CD4-positive, CD25-positive, alpha-beta regulatory T cell (primary cell): ENCODE data around the gene FLYWCH1. TPM values are rescaled to one million over a fixed set of nuclear protein-coding genes. Genes with fewer than 3 reads are reported as not detected.
"Not testable (repeated sequence)": the region's sequence is repeated elsewhere in the genome, so short reads cannot be mapped to it uniquely, and the experiment has no call there.

Experiments used
- ATAC-seq, 2 donors: fragments of 150-1000 bp; cut with Tn5 transposase; one replicate each; pipeline ENCODE4 v1.10.0; 2021; ENCODE audit warnings: low read depth in 2 of 2, moderate number of reproducible peaks in 2 of 2, moderate library complexity in 1 of 2
- DNase-seq, 3 donors: peaks; one replicate each; pipeline versions ENCODE4 v3.0.0 to v3.0.0-alpha.2; 2012 to 2022; ENCODE audit warnings: mixed read lengths in 1 of 3
- H3K27ac ChIP-seq: one replicate; pipeline ENCODE4 v1.7.0; 2013; ENCODE audit warnings: mild to moderate bottlenecking, low read length; ENCODE audit not compliant: insufficient read depth, poor library complexity, severe bottlenecking
- H3K27me3 ChIP-seq: one replicate; pipeline ENCODE4 v1.7.0; 2013; ENCODE audit warnings: low read length; ENCODE audit not compliant: control insufficient read depth, insufficient read depth
- H3K36me3 ChIP-seq: one replicate; pipeline ENCODE4 v1.7.0; 2013; ENCODE audit warnings: mild to moderate bottlenecking, low read length, moderate library complexity; ENCODE audit not compliant: control insufficient read depth, insufficient read depth
- H3K4me1 ChIP-seq: 2 replicates; pipeline ENCODE4 v1.7.0; 2013; ENCODE audit warnings: mild to moderate bottlenecking, low read length; ENCODE audit not compliant: insufficient read depth, control insufficient read depth, poor library complexity, severe bottlenecking
- H3K4me3 ChIP-seq: one replicate; pipeline ENCODE4 v1.7.0; 2013; ENCODE audit warnings: low read depth, mild to moderate bottlenecking, low read length, moderate library complexity
- H3K9me3 ChIP-seq, 2 experiments: 1 replicate in 1 of 2; 2 replicates in 1 of 2; pipeline ENCODE4 v1.7.0; 2013; ENCODE audit warnings: low read length in 2 of 2, mild to moderate bottlenecking in 1 of 2, moderate library complexity in 1 of 2; ENCODE audit not compliant: control insufficient read depth in 2 of 2
- H3K27ac Mint-ChIP-seq, 3 donors: one replicate each; pipeline ENCODE4 v1.8.0; 2020 to 2022; ENCODE audit warnings: mild to moderate bottlenecking in 3 of 3, mixed read lengths in 3 of 3, moderate library complexity in 2 of 3
- H3K27me3 Mint-ChIP-seq: one replicate; pipeline ENCODE4 v1.8.0; 2022; ENCODE audit warnings: mild to moderate bottlenecking, mixed read lengths
- H3K36me3 Mint-ChIP-seq: one replicate; pipeline ENCODE4 v1.8.0; 2020; ENCODE audit warnings: mixed read lengths
- H3K4me1 Mint-ChIP-seq, 4 donors: one replicate each; pipeline ENCODE4 v1.8.0; 2020 to 2022; ENCODE audit warnings: mixed read lengths in 4 of 4, mild to moderate bottlenecking in 1 of 4
- H3K4me3 Mint-ChIP-seq, 4 donors: one replicate each; pipeline ENCODE4 v1.8.0; 2020 to 2022; ENCODE audit warnings: mild to moderate bottlenecking in 4 of 4, mixed read lengths in 4 of 4, moderate library complexity in 3 of 4
- H3K9me3 Mint-ChIP-seq, 7 donors: one replicate each; pipeline ENCODE4 v1.8.0; 2020 to 2022; ENCODE audit warnings: mixed read lengths in 7 of 7, mild to moderate bottlenecking in 3 of 7, moderate library complexity in 2 of 7
- polyA plus RNA-seq, 4 donors: library from polyadenylated mRNA; unstranded; fragments of 300-500 nt; fragmentation: Illumina TruSeq; gene quantifications; one replicate each; pipeline ENCODE4 v1.2.3, GENCODE V29; 2021
- total RNA-seq: library from RNA; stranded (reverse); gene quantifications from one replicate; pipeline ENCODE4 v1.2.3, GENCODE V29; 2022

Gene FLYWCH1
- total and polyA plus RNA-seq, 5 donors from 2014 or later: 6.6 to 74.8 (median 13.1) TPM

- Histone ChIP-seq H3K4me1 (peaks cover 34% of the 10 kb centered on the region), H3K27ac (peak overlapping the region; percentile 5)
- not testable (repeated sequence) for H3K4me3 ChIP-seq, H3K27me3 Mint-ChIP-seq, H3K27me3 ChIP-seq, H3K36me3 ChIP-seq, ATAC-seq, H3K9me3 ChIP-seq, H3K9me3 Mint-ChIP-seq, H3K36me3 Mint-ChIP-seq
- peak overlapping the region in 1 of 3 donors; percentile 20 for H3K27ac Mint-ChIP-seq
- H3K4me1 Mint-ChIP-seq: peaks cover 3 to 39% (median 22%) of the 10 kb centered on the region in 4 donors
- H3K4me3 Mint-ChIP-seq: peak overlapping the region in 2 of 4 donors; percentile 51 to 95
- peak; percentile 39 to 53 (median 43) for DNase-seq
These were observed 4.5 kb upstream of the FLYWCH1 start for GRCh38 chr16:2907084-2907753.

GRCh38 chr16:2910441-2910969 lies 1.2 kb upstream of the FLYWCH1 start:
- Mint-ChIP-seq H3K9me3 (peaks cover 0 to 1% (median 0%) of the 10 kb centered on the region in 7 donors), H3K27me3 (peaks cover 11% of the 10 kb centered on the region), H3K36me3 (peaks cover 5% of the 10 kb centered on the region), H3K27ac (peak overlapping the region in 2 of 3 donors; percentile 4 to 82), H3K4me1 (peaks cover 3 to 52% (median 30%) of the 10 kb centered on the region in 4 donors), H3K4me3 (peak overlapping the region; percentile 90 to 99 (median 92))
- H3K4me3 ChIP-seq: no peak overlapping the region
- H3K4me1 ChIP-seq: peaks cover 30% of the 10 kb centered on the region
- no peak for DNase-seq
- ATAC-seq: no peak
- peaks cover 3% of the 10 kb centered on the region for H3K36me3 ChIP-seq
- no peak overlapping the region for H3K27ac ChIP-seq
- no peaks in the 10 kb centered on the region for H3K27me3 ChIP-seq
- H3K9me3 ChIP-seq: no peaks in the 10 kb centered on the region

- peaks cover 5% of the 10 kb centered on the region for H3K36me3 Mint-ChIP-seq
- H3K27ac Mint-ChIP-seq: peak overlapping the region; percentile 83 to 95 (median 83)
- peaks cover 3 to 35% (median 16%) of the 10 kb centered on the region in 4 donors for H3K4me1 Mint-ChIP-seq
- peak overlapping the region; percentile 85 for H3K4me3 ChIP-seq
- peak overlapping the region; percentile 94 to 99 (median 96) for H3K4me3 Mint-ChIP-seq
- H3K27me3 ChIP-seq: no peaks in the 10 kb centered on the region
- DNase-seq: peak; percentile 23 to 55 (median 34)
- peaks cover 4% of the 10 kb centered on the region for H3K27me3 Mint-ChIP-seq
- peak in 1 of 2 donors; percentile 1 for ATAC-seq
- H3K4me1 ChIP-seq: peaks cover 18% of the 10 kb centered on the region
- H3K27ac ChIP-seq: peak overlapping the region; percentile 67
- no peaks in the 10 kb centered on the region for H3K9me3 ChIP-seq
- H3K36me3 ChIP-seq: peaks cover 3% of the 10 kb centered on the region
- H3K9me3 Mint-ChIP-seq: peaks cover 0 to 1% (median 0%) of the 10 kb centered on the region in 7 donors
These were observed 834 bp downstream of the FLYWCH1 start for GRCh38 chr16:2912330-2913199.

GRCh38 chr16:2913603-2914002 lies 1.9 kb downstream of the FLYWCH1 start:
- Histone ChIP-seq H3K27ac (no peak overlapping the region), H3K36me3 (peaks cover 3% of the 10 kb centered on the region), H3K4me3 (no peak overlapping the region), H3K4me1 (peaks cover 18% of the 10 kb centered on the region), H3K27me3 (no peaks in the 10 kb centered on the region), H3K9me3 (no peaks in the 10 kb centered on the region)
- DNase-seq (no peak), ATAC-seq (no peak)
- Mint-ChIP-seq H3K27me3 (peaks cover 4% of the 10 kb centered on the region), H3K4me1 (peaks cover 3 to 35% (median 15%) of the 10 kb centered on the region in 4 donors), H3K36me3 (peaks cover 5% of the 10 kb centered on the region), H3K27ac (peak overlapping the region in 2 of 3 donors; percentile 36 to 83), H3K9me3 (peaks cover 0 to 1% (median 0%) of the 10 kb centered on the region in 7 donors), H3K4me3 (peak overlapping the region; percentile 57 to 99 (median 94))

GRCh38 chr16:2914233-2914632 lies 2.5 kb downstream of the FLYWCH1 start:
- ATAC-seq (no peak), DNase-seq (no peak)
- H3K27me3 ChIP-seq: no peaks in the 10 kb centered on the region
- no peak overlapping the region for H3K27ac ChIP-seq
- peaks cover 3% of the 10 kb centered on the region for H3K36me3 ChIP-seq
- H3K4me1 ChIP-seq: peaks cover 18% of the 10 kb centered on the region
- Mint-ChIP-seq H3K4me1 (peaks cover 3 to 35% (median 15%) of the 10 kb centered on the region in 4 donors), H3K9me3 (peaks cover 0 to 1% (median 0%) of the 10 kb centered on the region in 7 donors), H3K27ac (no peak overlapping the region), H3K36me3 (peaks cover 5% of the 10 kb centered on the region), H3K27me3 (peaks cover 4% of the 10 kb centered on the region), H3K4me3 (peak overlapping the region; percentile 2 to 99 (median 52))
- H3K9me3 ChIP-seq: no peaks in the 10 kb centered on the region
- H3K4me3 ChIP-seq: no peak overlapping the region

GRCh38 chr16:2915196-2915929 lies 3.6 kb downstream of the FLYWCH1 start:
- peaks cover 4% of the 10 kb centered on the region for H3K27me3 Mint-ChIP-seq

More at GRCh38 chr16:2915196-2915929, 3.6 kb downstream of the FLYWCH1 start:
- Mint-ChIP-seq H3K9me3 (peaks cover 0 to 1% (median 0%) of the 10 kb centered on the region in 7 donors), H3K27ac (peak overlapping the region in 1 of 3 donors; percentile 81), H3K4me3 (peak overlapping the region in 1 of 4 donors; percentile 51), H3K4me1 (peaks cover 8 to 40% (median 21%) of the 10 kb centered on the region in 4 donors), H3K36me3 (peaks cover 10% of the 10 kb centered on the region)
- Histone ChIP-seq H3K4me3 (no peak overlapping the region), H3K27me3 (no peaks in the 10 kb centered on the region), H3K27ac (no peak overlapping the region), H3K4me1 (peaks cover 22% of the 10 kb centered on the region), H3K9me3 (no peaks in the 10 kb centered on the region), H3K36me3 (peaks cover 3% of the 10 kb centered on the region)
- no peak for ATAC-seq
- DNase-seq: no peak
